ENCODE data around the gene ITFG1.
"Not testable (repeated sequence)": the region's sequence is repeated elsewhere in the genome, so short reads cannot be mapped to it uniquely, and the experiment has no call there.

Gene ITFG1

GRCh38 chr16:47473792-47474191 lies 12.9 kb upstream of the ITFG1 start:
- in situ Hi-C loops (cut with HindIII; ENCODE audit: low sequenced_read_pairs), result no loop called here

GRCh38 chr16:47473004-47473403 lies 12.1 kb upstream of the ITFG1 start:
- in situ Hi-C loops (cut with HindIII; ENCODE audit: low sequenced_read_pairs), result not testable (repeated sequence)

GRCh38 chr16:47470810-47471209 lies 9.9 kb upstream of the ITFG1 start:
- in situ Hi-C loops (cut with HindIII; ENCODE audit: low sequenced_read_pairs), result no loop called here

GRCh38 chr16:47470211-47470610 lies 9.3 kb upstream of the ITFG1 start:
- in situ Hi-C loops (cut with HindIII; ENCODE audit: low sequenced_read_pairs), result no loop called here

- in situ Hi-C loops (cut with HindIII; ENCODE audit: low sequenced_read_pairs), result no loop called here
Measured at GRCh38 chr16:47469227-47469626, 8.4 kb upstream of the ITFG1 start.

GRCh38 chr16:47468070-47468689 lies 7.3 kb upstream of the ITFG1 start:
- in situ Hi-C loops (cut with HindIII; ENCODE audit: low sequenced_read_pairs), result not testable (repeated sequence)

- in situ Hi-C loops (cut with HindIII; ENCODE audit: low sequenced_read_pairs), result no loop called here
Measured at GRCh38 chr16:47467501-47467900, 6.6 kb upstream of the ITFG1 start.

GRCh38 chr16:47465919-47466630 lies 5.2 kb upstream of the ITFG1 start:
- in situ Hi-C loops (cut with HindIII; ENCODE audit: low sequenced_read_pairs), result no loop called here

- in situ Hi-C loops (cut with HindIII; ENCODE audit: low sequenced_read_pairs), result no loop called here
Measured at GRCh38 chr16:47463771-47464624, 3.1 kb upstream of the ITFG1 start.

GRCh38 chr16:47461598-47462266 lies 869 bp upstream of the ITFG1 start:
- in situ Hi-C loops (cut with HindIII; ENCODE audit: low sequenced_read_pairs), result no loop called here

- in situ Hi-C loops (cut with HindIII; ENCODE audit: low sequenced_read_pairs), result no loop called here
Measured at GRCh38 chr16:47460359-47460710, 528 bp downstream of the ITFG1 start.

GRCh38 chr16:47459603-47460002 lies 1.3 kb downstream of the ITFG1 start:
- in situ Hi-C loops (cut with HindIII; ENCODE audit: low sequenced_read_pairs), result no loop called here

GRCh38 chr16:47458331-47458730 lies 2.5 kb downstream of the ITFG1 start:
- in situ Hi-C loops (cut with HindIII; ENCODE audit: low sequenced_read_pairs), result no loop called here

GRCh38 chr16:47449788-47450187 lies 11.1 kb downstream of the ITFG1 start:
- in situ Hi-C loops (cut with HindIII; ENCODE audit: low sequenced_read_pairs), result no loop called here

GRCh38 chr16:47448830-47449575 lies 11.9 kb downstream of the ITFG1 start:
- in situ Hi-C loops (cut with HindIII; ENCODE audit: low sequenced_read_pairs), result no loop called here

GRCh38 chr16:47446431-47446830 lies 14.4 kb downstream of the ITFG1 start:
- in situ Hi-C loops (cut with HindIII; ENCODE audit: low sequenced_read_pairs), result no loop called here

GRCh38 chr16:47442884-47443283 lies 18.0 kb downstream of the ITFG1 start:
- in situ Hi-C loops (cut with HindIII; ENCODE audit: low sequenced_read_pairs), result not testable (repeated sequence)

- in situ Hi-C loops (cut with HindIII; ENCODE audit: low sequenced_read_pairs), result not testable (repeated sequence)
Measured at GRCh38 chr16:47440066-47440465, 20.8 kb downstream of the ITFG1 start.

GRCh38 chr16:47434274-47434673 lies 26.6 kb downstream of the ITFG1 start:
- in situ Hi-C loops (cut with HindIII; ENCODE audit: low sequenced_read_pairs), result not testable (repeated sequence)

- in situ Hi-C loops (cut with HindIII; ENCODE audit: low sequenced_read_pairs), result no loop called here
Measured at GRCh38 chr16:47431960-47432359, 28.9 kb downstream of the ITFG1 start.

GRCh38 chr16:47426806-47427205 lies 34.1 kb downstream of the ITFG1 start:
- in situ Hi-C loops (cut with HindIII; ENCODE audit: low sequenced_read_pairs), result no loop called here
